Iris pigment epithelial cell (primary cell): ENCODE results near the gene PPP3CB.
A peak's percentile ranks its signal among the peaks of the same experiment; 100 is the strongest.
"Not testable (repeated sequence)": the region's sequence is repeated elsewhere in the genome, so short reads cannot be mapped to it uniquely, and the experiment has no call there.

Experiments used
- DNase-seq: peaks from one replicate; pipeline ENCODE4 v3.0.0-alpha.2; 2011; ENCODE audit warnings: low read depth

Gene PPP3CB

GRCh38 chr10:73414230-73414945 is 81.4 kb downstream of the PPP3CB start:
- peak; percentile 3 for DNase-seq

- peak; percentile 86 for DNase-seq
Measured at GRCh38 chr10:73413528-73414229, 82.1 kb downstream of the PPP3CB start, which contains the start of gene ANXA7. ANXA7 (minus strand) TSS chr10:73414058; CDS start chr10:73400856, 13,202 bp downstream.

- DNase-seq: no peak
Measured at GRCh38 chr10:73413108-73413527, 82.7 kb downstream of the PPP3CB start.

GRCh38 chr10:73410897-73411296 is 84.9 kb downstream of the PPP3CB start:
- no peak for DNase-seq

GRCh38 chr10:73408978-73409521 is 86.8 kb downstream of the PPP3CB start:
- no peak for DNase-seq

- DNase-seq: no peak
Measured at GRCh38 chr10:73408061-73408460, 87.8 kb downstream of the PPP3CB start.

- peak; percentile 2 for DNase-seq
Measured at GRCh38 chr10:73407495-73407894, 88.3 kb downstream of the PPP3CB start.

- peak; percentile 53 for DNase-seq
Measured at GRCh38 chr10:73406846-73407245, 89.0 kb downstream of the PPP3CB start.

- DNase-seq: no peak
Measured at GRCh38 chr10:73405556-73405955, 90.3 kb downstream of the PPP3CB start.

- no peak for DNase-seq
Measured at GRCh38 chr10:73404690-73405089, 91.1 kb downstream of the PPP3CB start.

- DNase-seq: no peak
Measured at GRCh38 chr10:73401636-73402035, 94.2 kb downstream of the PPP3CB start.

GRCh38 chr10:73399063-73399462 is 96.8 kb downstream of the PPP3CB start:
- DNase-seq: no peak

GRCh38 chr10:73398024-73398423 is 97.8 kb downstream of the PPP3CB start:
- DNase-seq: no peak

- not testable (repeated sequence) for DNase-seq
Measured at GRCh38 chr10:73394325-73394724, 101.5 kb downstream of the PPP3CB start.

- DNase-seq: no peak
Measured at GRCh38 chr10:73388228-73388627, 107.6 kb downstream of the PPP3CB start.

GRCh38 chr10:73386583-73386982 is 109.2 kb downstream of the PPP3CB start:
- no peak for DNase-seq
